ENCODE results near the gene PIK3R6.

- TF ChIP-seq POLR2AphosphoS5 (IDR thresholded peaks at IDR 0.05; ENCODE audit: low read depth) (no peak), JUNB (IDR thresholded peaks at IDR 0.05; ENCODE audit: unreplicated experiment) (no peak), NANOG (IDR thresholded peaks at IDR 0.05; ENCODE audit: borderline replicate concordance) (no peak), REST (IDR thresholded peaks at IDR 0.05; ENCODE audit: unreplicated experiment) (no peak), ZNF331 (CRISPR knock-in tag; IDR thresholded peaks at IDR 0.05; ENCODE audit: low read depth) (no peak), CREB1 (CRISPR knock-in tag; IDR thresholded peaks at IDR 0.05; ENCODE audit: low read depth) (no peak), EZH2phosphoT487 (IDR thresholded peaks at IDR 0.05; ENCODE audit: unreplicated experiment) (no peak), EZH2 (IDR thresholded peaks at IDR 0.05; ENCODE audit: low read depth, unreplicated experiment) (no peak)
- TF ChIP-seq, protein P1, sequence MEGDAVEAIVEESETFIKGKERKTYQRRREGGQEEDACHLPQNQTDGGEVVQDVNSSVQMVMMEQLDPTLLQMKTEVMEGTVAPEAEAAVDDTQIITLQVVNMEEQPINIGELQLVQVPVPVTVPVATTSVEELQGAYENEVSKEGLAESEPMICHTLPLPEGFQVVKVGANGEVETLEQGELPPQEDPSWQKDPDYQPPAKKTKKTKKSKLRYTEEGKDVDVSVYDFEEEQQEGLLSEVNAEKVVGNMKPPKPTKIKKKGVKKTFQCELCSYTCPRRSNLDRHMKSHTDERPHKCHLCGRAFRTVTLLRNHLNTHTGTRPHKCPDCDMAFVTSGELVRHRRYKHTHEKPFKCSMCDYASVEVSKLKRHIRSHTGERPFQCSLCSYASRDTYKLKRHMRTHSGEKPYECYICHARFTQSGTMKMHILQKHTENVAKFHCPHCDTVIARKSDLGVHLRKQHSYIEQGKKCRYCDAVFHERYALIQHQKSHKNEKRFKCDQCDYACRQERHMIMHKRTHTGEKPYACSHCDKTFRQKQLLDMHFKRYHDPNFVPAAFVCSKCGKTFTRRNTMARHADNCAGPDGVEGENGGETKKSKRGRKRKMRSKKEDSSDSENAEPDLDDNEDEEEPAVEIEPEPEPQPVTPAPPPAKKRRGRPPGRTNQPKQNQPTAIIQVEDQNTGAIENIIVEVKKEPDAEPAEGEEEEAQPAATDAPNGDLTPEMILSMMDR (conservative IDR thresholded peaks at IDR 0.05; ENCODE audit: low read depth in 2 of 2) = no peak
- TF ChIP-seq, protein P2, sequence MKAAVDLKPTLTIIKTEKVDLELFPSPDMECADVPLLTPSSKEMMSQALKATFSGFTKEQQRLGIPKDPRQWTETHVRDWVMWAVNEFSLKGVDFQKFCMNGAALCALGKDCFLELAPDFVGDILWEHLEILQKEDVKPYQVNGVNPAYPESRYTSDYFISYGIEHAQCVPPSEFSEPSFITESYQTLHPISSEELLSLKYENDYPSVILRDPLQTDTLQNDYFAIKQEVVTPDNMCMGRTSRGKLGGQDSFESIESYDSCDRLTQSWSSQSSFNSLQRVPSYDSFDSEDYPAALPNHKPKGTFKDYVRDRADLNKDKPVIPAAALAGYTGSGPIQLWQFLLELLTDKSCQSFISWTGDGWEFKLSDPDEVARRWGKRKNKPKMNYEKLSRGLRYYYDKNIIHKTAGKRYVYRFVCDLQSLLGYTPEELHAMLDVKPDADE (IDR thresholded peaks at IDR 0.05) = no peak
Observed at GRCh38 chr17:8826808-8827435, 40.6 kb downstream of the PIK3R6 start.
